Panc1 (cell line): Measurements from ENCODE around the gene ZNF366.

Experiments used
- CTCF ChIP-seq: fragments of 450-650 bp; IDR thresholded peaks from 2 replicates; pipeline ENCODE4 v1.5.1; 2017; ENCODE audit warnings: mild to moderate bottlenecking
- POLR2AphosphoS5 ChIP-seq: IDR thresholded peaks from 2 replicates; pipeline ENCODE4 v1.6.1; 2012; ENCODE audit warnings: mild to moderate bottlenecking, low read depth, low read length, moderate library complexity

DNA sequence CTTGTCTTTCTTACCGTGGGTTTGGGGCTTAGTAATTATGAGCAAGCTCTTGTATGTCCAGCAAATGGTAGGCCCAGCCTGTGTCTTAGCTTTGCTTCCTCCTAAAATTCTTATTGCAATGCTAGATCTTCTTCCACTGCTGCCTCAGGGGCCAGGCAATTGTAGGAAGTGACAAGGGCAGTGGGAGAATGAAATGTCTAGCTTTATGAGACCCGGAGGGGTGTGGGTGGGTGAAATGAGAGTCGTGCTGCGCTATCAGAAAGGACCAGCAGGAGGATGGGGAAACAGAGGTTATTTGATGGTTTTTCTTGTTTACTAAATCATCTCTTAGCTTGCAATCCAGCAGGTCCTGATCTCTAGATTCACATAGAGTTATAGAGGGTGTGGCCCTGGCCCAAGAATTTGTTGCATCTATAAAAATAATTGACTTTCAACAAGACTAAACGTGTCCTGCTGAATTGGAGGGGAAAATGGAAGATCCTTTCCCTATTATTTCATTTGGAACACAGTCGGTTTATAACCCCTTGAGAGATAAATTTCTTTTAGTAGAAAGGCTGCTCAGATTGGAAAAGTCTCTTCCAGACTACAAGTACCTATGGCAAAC, 43.7 kb downstream of the ZNF366 start:
- TF ChIP-seq CTCF, result no peak
- TF ChIP-seq POLR2AphosphoS5, result no peak
